Ecto neural progenitor cell (in vitro differentiated cells): ENCODE data around the gene HBA1.
"Not testable (repeated sequence)": the region's sequence is repeated elsewhere in the genome, so short reads cannot be mapped to it uniquely, and the experiment has no call there.

Experiments
- DNase-seq: peaks from one replicate; pipeline ENCODE4 v3.0.0-alpha.2; 2018; ENCODE audit warnings: low spot score

Gene HBA1

GRCh38 chr16:204046-204445 is 27.6 kb downstream of the HBA1 start:
- DNase-seq: not testable (repeated sequence)

- DNase-seq: not testable (repeated sequence)
These were observed 32.9 kb downstream of the HBA1 start for GRCh38 chr16:209359-209758.

DNA sequence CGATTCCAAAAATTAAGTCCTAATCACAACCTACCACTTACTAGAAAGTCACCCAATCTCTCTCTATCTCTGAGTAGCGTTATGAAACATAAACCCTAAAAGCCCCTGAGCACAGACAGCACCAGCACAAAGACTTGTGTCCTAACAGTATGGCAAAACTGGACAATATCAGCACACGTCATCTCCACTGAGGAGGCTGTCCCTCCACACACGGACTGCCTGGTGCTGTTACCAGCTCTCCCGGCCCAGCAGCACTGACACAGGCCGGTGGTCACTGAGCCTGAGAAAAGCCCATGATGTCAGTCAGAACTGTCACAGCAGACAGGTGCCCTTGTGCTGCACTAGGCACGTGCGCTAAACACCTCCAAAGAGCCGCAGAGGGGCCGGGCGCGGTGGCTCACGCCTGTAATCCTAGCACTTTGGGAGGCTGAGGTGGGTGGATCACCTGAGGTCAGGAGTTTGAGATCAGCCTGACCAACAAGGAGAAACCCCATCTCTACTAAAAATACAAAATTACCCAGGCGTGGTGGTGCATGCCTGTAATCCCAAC is 35.2 kb downstream of the HBA1 start:
- not testable (repeated sequence) for DNase-seq

DNA sequence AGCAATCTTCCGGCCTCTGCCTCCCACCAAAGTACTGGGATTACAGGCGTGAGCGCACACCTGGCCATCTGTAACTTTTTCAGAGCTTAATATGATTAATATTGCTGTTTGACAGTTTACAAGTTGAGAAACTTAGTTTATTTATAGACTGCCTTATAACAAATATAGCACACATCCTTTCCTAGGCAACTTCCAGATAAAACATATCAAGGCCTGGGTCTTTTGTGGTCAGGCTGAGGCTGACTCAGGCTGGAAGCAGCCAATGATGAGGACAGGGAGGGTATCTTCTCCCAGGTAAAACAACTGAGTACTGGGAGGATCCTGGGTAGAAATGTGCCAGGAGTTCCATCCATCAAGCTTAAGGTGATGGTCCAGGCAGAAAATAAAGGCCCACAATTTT is 36.5 kb downstream of the HBA1 start:
- no peak for DNase-seq

GRCh38 chr16:220021-220420 is 43.5 kb downstream of the HBA1 start:
- no peak for DNase-seq
